Activated naive CD4-positive, alpha-beta T cell treated with anti-CD3 and anti-CD28 coated beads for 36 hours (primary cell): Measurements from ENCODE around the gene CDKN2D. TPM values are rescaled to one million over a fixed set of nuclear protein-coding genes. Genes with fewer than 3 reads are reported as not detected.

Experiments used
- CTCF ChIA-PET: fragments of 350-600 bp; sonication (Branson Sonifier 250); formaldehyde crosslinking; loops from one replicate; lab custom pipeline; 2021; ENCODE audit warnings: antibody characterized with exemption; lab: Charles Lee
- DNase-seq: peaks from one replicate; pipeline ENCODE4 v3.0.0-alpha.2; 2020
- H3K27ac Mint-ChIP-seq: one replicate; pipeline ENCODE4 v1.8.0; 2021; ENCODE audit warnings: mild to moderate bottlenecking, mixed read lengths
- H3K27me3 Mint-ChIP-seq: one replicate; pipeline ENCODE4 v1.8.0; 2021; ENCODE audit warnings: low read depth, mixed read lengths
- H3K36me3 Mint-ChIP-seq: one replicate; pipeline ENCODE4 v1.8.0; 2021; ENCODE audit warnings: low read depth, mixed read lengths
- H3K4me1 Mint-ChIP-seq: one replicate; pipeline ENCODE4 v1.8.0; 2021; ENCODE audit warnings: low read depth, mixed read lengths
- H3K4me3 Mint-ChIP-seq: one replicate; pipeline ENCODE4 v1.8.0; 2021; ENCODE audit warnings: mild to moderate bottlenecking, moderate library complexity, mixed read lengths
- H3K9me3 Mint-ChIP-seq: one replicate; pipeline ENCODE4 v1.8.0; 2021; ENCODE audit warnings: mixed read lengths
- intact Hi-C: fragments of 100-400 bp; cut with micrococcal nuclease; formaldehyde crosslinking; loops from one replicate; pipeline ENCODE4 v1.15.1; 2023
- total RNA-seq, 2 experiments: library from RNA; stranded (reverse); gene quantifications; one replicate each; pipeline ENCODE4 v1.2.3, GENCODE V29; 2021

Gene CDKN2D
- total RNA-seq, 2 experiments from 2014 or later: 69.2 to 75.2 TPM

GRCh38 chr19:10601999-10602329 lies 33.2 kb upstream of the CDKN2D start:
- DNase-seq: no peak
- H3K4me1 Mint-ChIP-seq: peaks cover 21% of the 10 kb centered on the region
- H3K9me3 Mint-ChIP-seq: no peaks in the 10 kb centered on the region
- CTCF ChIA-PET: interaction anchor here (1.5 to 1.6 kb wide), 2 partner anchors 21 to 43 kb away, joined by 5 to 6 read pairs; no protein-coding TSS in a partner anchor
- no peaks in the 10 kb centered on the region for H3K27me3 Mint-ChIP-seq
- H3K36me3 Mint-ChIP-seq: peaks cover 9% of the 10 kb centered on the region
- H3K4me3 Mint-ChIP-seq: peak overlapping the region; percentile 64
- peak overlapping the region; percentile 59 for H3K27ac Mint-ChIP-seq
- intact Hi-C loops: loop anchor here (2.0 kb wide), 3 partner anchors 43 to 235 kb away; partner anchors contain the start of gene TMED1

- H3K27ac Mint-ChIP-seq: no peak overlapping the region
- intact Hi-C loops: no loop called here
- no peaks in the 10 kb centered on the region for H3K9me3 Mint-ChIP-seq
- H3K36me3 Mint-ChIP-seq: peaks cover 9% of the 10 kb centered on the region
- CTCF ChIA-PET: interaction anchor here (0.5 to 2.1 kb wide), 5 partner anchors 18 to 44 kb away, joined by 3 to 9 read pairs (median 3); no protein-coding TSS in a partner anchor
- H3K27me3 Mint-ChIP-seq: no peaks in the 10 kb centered on the region
- H3K4me1 Mint-ChIP-seq: peaks cover 32% of the 10 kb centered on the region
- H3K4me3 Mint-ChIP-seq: no peak overlapping the region
- DNase-seq: no peak
Observed at GRCh38 chr19:10600149-10600548, 31.4 kb upstream of the CDKN2D start.

GRCh38 chr19:10593820-10594637 lies 25.2 kb upstream of the CDKN2D start:
- no peak overlapping the region for H3K27ac Mint-ChIP-seq
- H3K4me1 Mint-ChIP-seq: peaks cover 14% of the 10 kb centered on the region
- no peaks in the 10 kb centered on the region for H3K36me3 Mint-ChIP-seq
- H3K4me3 Mint-ChIP-seq: no peak overlapping the region
- no peaks in the 10 kb centered on the region for H3K27me3 Mint-ChIP-seq
- no peak for DNase-seq
- CTCF ChIA-PET: interaction anchor here (0.6 to 3.2 kb wide), 2 partner anchors 13 to 104 kb away, joined by 3 to 20 read pairs; no protein-coding TSS in a partner anchor
- no peaks in the 10 kb centered on the region for H3K9me3 Mint-ChIP-seq
- intact Hi-C loops: no loop called here

GRCh38 chr19:10593148-10593547 lies 24.4 kb upstream of the CDKN2D start:
- no peak for DNase-seq
- Mint-ChIP-seq H3K4me3 (no peak overlapping the region), H3K9me3 (no peaks in the 10 kb centered on the region), H3K36me3 (no peaks in the 10 kb centered on the region), H3K27ac (no peak overlapping the region), H3K4me1 (peaks cover 14% of the 10 kb centered on the region), H3K27me3 (no peaks in the 10 kb centered on the region)
- intact Hi-C loops: no loop called here
- CTCF ChIA-PET: interaction anchor here (1.0 to 1.6 kb wide), 2 partner anchors 12 to 51 kb away, joined by 3 to 6 read pairs; no protein-coding TSS in a partner anchor

GRCh38 chr19:10587839-10588150 lies 19.0 kb upstream of the CDKN2D start:
- DNase-seq: no peak
- Mint-ChIP-seq H3K9me3 (no peaks in the 10 kb centered on the region), H3K27ac (no peak overlapping the region), H3K36me3 (no peaks in the 10 kb centered on the region), H3K4me1 (peaks cover 5% of the 10 kb centered on the region), H3K27me3 (peaks cover 6% of the 10 kb centered on the region), H3K4me3 (no peak overlapping the region)
- intact Hi-C loops: no loop called here
- CTCF ChIA-PET: interaction anchor here (1.9 kb wide), 1 partner anchor 56 kb away, joined by 7 read pairs; no protein-coding TSS in a partner anchor

- no peak for DNase-seq
- Mint-ChIP-seq H3K27me3 (peaks cover 6% of the 10 kb centered on the region), H3K9me3 (no peaks in the 10 kb centered on the region), H3K4me3 (no peak within 1 kb of the TSS), H3K27ac (no peak within 1 kb of the TSS), H3K36me3 (no peaks in the 10 kb centered on the region), H3K4me1 (peaks cover 5% of the 10 kb centered on the region)
- intact Hi-C loops: no loop called here
- CTCF ChIA-PET: interaction anchor here (9.0 kb wide), 1 partner anchor 57 kb away, joined by 251 read pairs; no protein-coding TSS in a partner anchor
Observed at GRCh38 chr19:10587022-10587838, 18.5 kb upstream of the CDKN2D start, which contains the start of gene AP1M2. TSS of gene AP1M2 (minus strand) at chr19:10587312. CDS start at chr19:10587231, 81 bp downstream.

GRCh38 chr19:10586396-10586795 lies 17.6 kb upstream of the CDKN2D start:
- no peak for DNase-seq
- peaks cover 5% of the 10 kb centered on the region for H3K4me1 Mint-ChIP-seq
- CTCF ChIA-PET: interaction anchor here (1.0 to 9.0 kb wide), 3 partner anchors 14 to 113 kb away, joined by 3 to 251 read pairs (median 3); no protein-coding TSS in a partner anchor
- H3K9me3 Mint-ChIP-seq: no peaks in the 10 kb centered on the region
- H3K27ac Mint-ChIP-seq: no peak overlapping the region
- no peak overlapping the region for H3K4me3 Mint-ChIP-seq
- peaks cover 6% of the 10 kb centered on the region for H3K27me3 Mint-ChIP-seq
- intact Hi-C loops: no loop called here
- H3K36me3 Mint-ChIP-seq: no peaks in the 10 kb centered on the region

GRCh38 chr19:10583036-10583776 lies 14.4 kb upstream of the CDKN2D start:
- intact Hi-C loops: no loop called here
- Mint-ChIP-seq H3K27me3 (peaks cover 6% of the 10 kb centered on the region), H3K9me3 (no peaks in the 10 kb centered on the region)

GRCh38 chr19:10582091-10582490 lies 13.3 kb upstream of the CDKN2D start:
- CTCF ChIA-PET: interaction anchor here (0.6 to 9.0 kb wide), 20 partner anchors 11 to 118 kb away, joined by 3 to 251 read pairs (median 9); partner anchors contain the start of gene QTRT1
- no peaks in the 10 kb centered on the region for H3K27me3 Mint-ChIP-seq
- DNase-seq: no peak
- H3K36me3 Mint-ChIP-seq: no peaks in the 10 kb centered on the region
- H3K27ac Mint-ChIP-seq: no peak overlapping the region
- intact Hi-C loops: no loop called here
- H3K4me3 Mint-ChIP-seq: no peak overlapping the region
- peaks cover 6% of the 10 kb centered on the region for H3K4me1 Mint-ChIP-seq
- no peaks in the 10 kb centered on the region for H3K9me3 Mint-ChIP-seq

More at GRCh38 chr19:10583036-10583776, 14.4 kb upstream of the CDKN2D start:
- no peak for DNase-seq
- Mint-ChIP-seq H3K4me3 (no peak overlapping the region), H3K27ac (no peak overlapping the region), H3K4me1 (peaks cover 11% of the 10 kb centered on the region), H3K36me3 (no peaks in the 10 kb centered on the region)
- CTCF ChIA-PET: interaction anchor here (1.5 to 9.0 kb wide), 5 partner anchors 12 to 117 kb away, joined by 4 to 251 read pairs (median 36); partner anchors contain the start of gene QTRT1

- no peak overlapping the region for H3K27ac Mint-ChIP-seq
- CTCF ChIA-PET: interaction anchor here (0.6 to 9.0 kb wide), 36 partner anchors 9 to 204 kb away, joined by 3 to 251 read pairs (median 6); partner anchors contain the start of genes DNM2 and QTRT1
Observed at GRCh38 chr19:10580979-10581631, 12.3 kb upstream of the CDKN2D start.

GRCh38 chr19:10577951-10578350 lies 9.2 kb upstream of the CDKN2D start:
- DNase-seq: no peak
- H3K27me3 Mint-ChIP-seq: no peaks in the 10 kb centered on the region
- intact Hi-C loops: no loop called here
- peaks cover 6% of the 10 kb centered on the region for H3K4me1 Mint-ChIP-seq
- H3K4me3 Mint-ChIP-seq: no peak overlapping the region
- H3K36me3 Mint-ChIP-seq: no peaks in the 10 kb centered on the region
- no peak overlapping the region for H3K27ac Mint-ChIP-seq
- H3K9me3 Mint-ChIP-seq: no peaks in the 10 kb centered on the region
- CTCF ChIA-PET: interaction anchor here (5.4 to 9.0 kb wide), 2 partner anchors 66 to 122 kb away, joined by 147 to 251 read pairs; partner anchors contain the start of gene QTRT1

More at GRCh38 chr19:10580979-10581631, 12.3 kb upstream of the CDKN2D start:
- DNase-seq: peak; percentile 97
- H3K4me1 Mint-ChIP-seq: peaks cover 6% of the 10 kb centered on the region
- no peak overlapping the region for H3K4me3 Mint-ChIP-seq
- no peaks in the 10 kb centered on the region for H3K9me3 Mint-ChIP-seq
- H3K36me3 Mint-ChIP-seq: no peaks in the 10 kb centered on the region
- H3K27me3 Mint-ChIP-seq: no peaks in the 10 kb centered on the region
- intact Hi-C loops: loop anchor here (1.0 to 2.0 kb wide), 3 partner anchors 63 to 118 kb away; no protein-coding TSS in a partner anchor
